ENCODE measurements around the gene SERINC5.
A peak's percentile ranks its signal among the peaks of the same experiment; 100 is the strongest.

The SERINC5 gene

GRCh38 chr5:80260461-80260860 is 4.6 kb upstream of the SERINC5 start:
- Histone ChIP-seq H3K27me3 (ENCODE audit: insufficient read depth, low read depth) (no peaks in the 10 kb centered on the region), H4K20me1 (ENCODE audit: insufficient read depth) (no peaks in the 10 kb centered on the region), H3K9ac (no peak overlapping the region), H3K27ac (no peak overlapping the region), H3K36me3 (ENCODE audit: insufficient read depth) (no peaks in the 10 kb centered on the region), H2AFZ (ENCODE audit: low read depth) (no peak overlapping the region), H3K79me2 (ENCODE audit: insufficient read depth, low read depth) (peaks cover 11% of the 10 kb centered on the region; the same call in 1 of the 2 replicates), H3K4me3 (IDR thresholded peaks at IDR 0.05; ENCODE audit: insufficient read depth, low read depth, low read length) (no peak overlapping the region), H3K4me2 (no peak overlapping the region), H3K4me1 (ENCODE audit: low read depth, poor library complexity, severe bottlenecking) (peaks cover 9% of the 10 kb centered on the region)
- no peak for TF ChIP-seq CTCF (conservative IDR thresholded peaks at IDR 0.05; ENCODE audit: low read depth, low read length)

DNA sequence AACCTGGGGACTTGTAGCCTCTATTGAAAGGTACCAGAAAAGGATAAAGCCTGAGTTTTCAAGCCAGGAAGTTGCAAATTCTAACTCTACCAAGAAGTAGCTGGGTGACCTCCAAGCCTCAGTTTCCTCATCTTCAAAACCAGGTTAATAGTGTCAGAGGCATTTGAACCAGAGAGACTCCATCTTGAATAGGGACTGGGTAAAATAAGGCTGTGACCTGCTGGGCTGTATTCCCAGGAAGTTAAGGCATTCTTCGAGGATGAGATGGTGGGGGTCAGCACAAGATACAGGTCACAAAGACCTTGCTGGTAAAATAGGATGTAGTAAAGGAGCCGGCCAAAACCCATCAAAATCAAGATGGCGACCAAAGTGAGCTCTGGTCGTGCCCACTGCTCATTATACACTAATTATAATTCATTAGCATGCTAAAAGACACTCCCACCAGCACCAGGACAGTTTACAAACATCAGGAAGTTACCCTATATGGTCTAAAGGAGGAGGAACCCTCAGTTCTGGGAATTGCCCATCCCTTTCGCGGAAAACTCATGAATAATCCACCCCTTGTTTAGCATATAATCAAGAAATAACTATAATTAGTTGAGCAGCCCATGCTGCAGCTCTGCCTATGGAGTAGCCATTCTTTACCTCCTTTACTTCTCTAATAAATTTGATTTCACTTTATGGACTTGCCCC is 3.8 kb upstream of the SERINC5 start:
- Histone ChIP-seq H3K4me2 (no peak overlapping the region), H2AFZ (ENCODE audit: low read depth) (no peak overlapping the region), H3K27ac (no peak overlapping the region), H3K4me3 (IDR thresholded peaks at IDR 0.05; ENCODE audit: insufficient read depth, low read depth, low read length) (no peak overlapping the region), H3K9ac (no peak overlapping the region), H3K4me1 (ENCODE audit: low read depth, poor library complexity, severe bottlenecking) (peaks cover 9% of the 10 kb centered on the region), H3K79me2 (ENCODE audit: insufficient read depth, low read depth) (peaks cover 15% of the 10 kb centered on the region; the same call in 1 of the 2 replicates), H3K27me3 (ENCODE audit: insufficient read depth, low read depth) (no peaks in the 10 kb centered on the region), H4K20me1 (ENCODE audit: insufficient read depth) (no peaks in the 10 kb centered on the region), H3K36me3 (ENCODE audit: insufficient read depth) (no peaks in the 10 kb centered on the region)
- TF ChIP-seq CTCF (conservative IDR thresholded peaks at IDR 0.05; ENCODE audit: low read depth, low read length) = no peak

GRCh38 chr5:80255431-80255810 is 427 bp downstream of the SERINC5 start:
- Histone ChIP-seq H3K79me2 (ENCODE audit: insufficient read depth, low read depth) (peaks cover 57% of the 10 kb centered on the region), H3K27ac (peak overlapping the region; percentile 69), H3K36me3 (ENCODE audit: insufficient read depth) (no peaks in the 10 kb centered on the region), H3K4me2 (peak overlapping the region; percentile 99), H3K27me3 (ENCODE audit: insufficient read depth, low read depth) (no peaks in the 10 kb centered on the region), H2AFZ (ENCODE audit: low read depth) (peak overlapping the region; percentile 47; the same call in 1 of the 2 replicates), H3K4me3 (IDR thresholded peaks at IDR 0.05; ENCODE audit: insufficient read depth, low read depth, low read length) (no peak overlapping the region), H4K20me1 (ENCODE audit: insufficient read depth) (no peaks in the 10 kb centered on the region), H3K4me1 (ENCODE audit: low read depth, poor library complexity, severe bottlenecking) (peaks cover 35% of the 10 kb centered on the region), H3K9ac (peak overlapping the region; percentile 95)
- no peak for TF ChIP-seq CTCF (conservative IDR thresholded peaks at IDR 0.05; ENCODE audit: low read depth, low read length)

- peak overlapping the region; percentile 99 for H3K4me2 ChIP-seq
- H3K27me3 ChIP-seq (ENCODE audit: insufficient read depth, low read depth) = no peaks in the 10 kb centered on the region
- H2AFZ ChIP-seq (ENCODE audit: low read depth) = peak overlapping the region; percentile 47
- H3K27ac ChIP-seq = peak overlapping the region; percentile 69
- H3K4me3 ChIP-seq (IDR thresholded peaks at IDR 0.05; ENCODE audit: insufficient read depth, low read depth, low read length) = no peak overlapping the region
- peaks cover 62% of the 10 kb centered on the region for H3K79me2 ChIP-seq (ENCODE audit: insufficient read depth, low read depth)
- no peaks in the 10 kb centered on the region for H4K20me1 ChIP-seq (ENCODE audit: insufficient read depth)
- peaks cover 41% of the 10 kb centered on the region for H3K4me1 ChIP-seq (ENCODE audit: low read depth, poor library complexity, severe bottlenecking)
- H3K9ac ChIP-seq = peak overlapping the region; percentile 95
- TF ChIP-seq CTCF (conservative IDR thresholded peaks at IDR 0.05; ENCODE audit: low read depth, low read length) = no peak
- no peaks in the 10 kb centered on the region for H3K36me3 ChIP-seq (ENCODE audit: insufficient read depth)
Measured at GRCh38 chr5:80254767-80255430, 949 bp downstream of the SERINC5 start.

All from KMS-11 (cell line).